Coronary artery (tissue), 2 donors: ENCODE data around the gene CFAP300.

ENCODE experiments used
- DNase-seq: peaks from one replicate; pipeline ENCODE4 v3.0.0-alpha.2; 2017; ENCODE audit warnings: low spot score
- H3K27ac ChIP-seq, 2 donors: fragments of 200-600 bp; sonication (generic); one replicate each; pipeline ENCODE4 v1.5.1; 2016 to 2019
- H3K4me3 ChIP-seq: fragments of 200-600 bp; sonication (generic); 2 replicates; pipeline ENCODE4 v1.5.1; 2016; ENCODE audit warnings: mild to moderate bottlenecking, moderate library complexity
- TF ChIP-seq, protein P1 (sequence below): fragments of 200-600 bp; sonication (generic); IDR thresholded peaks from one replicate; pipeline ENCODE4 v1.5.1; 2019; ENCODE audit warnings: antibody characterized with exemption

The CFAP300 gene

DNA sequence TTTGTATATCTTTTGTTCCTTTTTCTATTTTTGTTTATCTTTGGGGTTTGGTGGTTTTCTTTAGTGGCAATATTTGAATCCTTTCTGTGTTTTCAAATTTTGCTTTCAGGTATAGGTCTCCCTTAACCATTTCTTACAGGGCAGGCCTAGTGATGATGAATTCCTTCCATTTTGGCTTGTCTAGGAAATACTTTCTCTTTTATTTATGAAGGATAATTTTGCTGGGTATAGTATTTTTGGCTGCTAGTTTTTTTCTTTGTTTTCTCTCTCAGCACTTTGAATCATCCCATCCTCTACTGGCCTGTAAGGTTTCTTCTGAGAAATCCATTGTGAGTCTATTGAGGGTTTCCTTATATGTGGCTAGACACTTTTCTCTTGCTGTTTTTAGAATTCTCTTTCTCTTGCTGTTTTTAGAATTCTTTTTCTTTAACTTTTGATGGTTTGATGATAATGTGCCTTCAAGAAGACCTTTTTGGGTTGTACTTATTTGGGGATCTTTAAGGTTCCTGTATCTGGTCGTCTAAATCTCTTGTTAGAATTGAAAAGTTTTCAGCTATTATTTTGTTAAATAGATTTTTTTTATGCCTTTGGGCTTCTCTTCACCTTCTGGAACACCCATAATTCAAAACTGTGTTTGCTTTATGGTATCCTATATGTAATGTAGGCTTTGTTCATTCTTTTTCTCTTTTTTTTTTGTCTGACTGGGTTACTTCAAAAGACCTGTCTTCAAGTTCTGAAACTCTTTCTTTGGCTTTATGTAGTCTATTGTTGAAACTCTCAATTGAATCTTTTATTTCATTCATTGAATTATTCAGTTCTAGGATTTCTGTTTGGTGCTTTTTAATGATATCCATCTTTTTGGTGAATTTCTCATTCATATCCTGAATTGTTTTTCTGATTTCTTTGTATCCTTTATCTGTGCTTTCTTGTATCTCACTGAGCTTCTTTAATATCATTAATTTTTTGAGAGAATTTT, 24.5 kb downstream of the CFAP300 start:
- DNase-seq: no peak
- Histone ChIP-seq H3K4me3 (no peak overlapping the region), H3K27ac (no peak overlapping the region)
- TF ChIP-seq, protein P1, sequence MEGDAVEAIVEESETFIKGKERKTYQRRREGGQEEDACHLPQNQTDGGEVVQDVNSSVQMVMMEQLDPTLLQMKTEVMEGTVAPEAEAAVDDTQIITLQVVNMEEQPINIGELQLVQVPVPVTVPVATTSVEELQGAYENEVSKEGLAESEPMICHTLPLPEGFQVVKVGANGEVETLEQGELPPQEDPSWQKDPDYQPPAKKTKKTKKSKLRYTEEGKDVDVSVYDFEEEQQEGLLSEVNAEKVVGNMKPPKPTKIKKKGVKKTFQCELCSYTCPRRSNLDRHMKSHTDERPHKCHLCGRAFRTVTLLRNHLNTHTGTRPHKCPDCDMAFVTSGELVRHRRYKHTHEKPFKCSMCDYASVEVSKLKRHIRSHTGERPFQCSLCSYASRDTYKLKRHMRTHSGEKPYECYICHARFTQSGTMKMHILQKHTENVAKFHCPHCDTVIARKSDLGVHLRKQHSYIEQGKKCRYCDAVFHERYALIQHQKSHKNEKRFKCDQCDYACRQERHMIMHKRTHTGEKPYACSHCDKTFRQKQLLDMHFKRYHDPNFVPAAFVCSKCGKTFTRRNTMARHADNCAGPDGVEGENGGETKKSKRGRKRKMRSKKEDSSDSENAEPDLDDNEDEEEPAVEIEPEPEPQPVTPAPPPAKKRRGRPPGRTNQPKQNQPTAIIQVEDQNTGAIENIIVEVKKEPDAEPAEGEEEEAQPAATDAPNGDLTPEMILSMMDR: no peak

DNA sequence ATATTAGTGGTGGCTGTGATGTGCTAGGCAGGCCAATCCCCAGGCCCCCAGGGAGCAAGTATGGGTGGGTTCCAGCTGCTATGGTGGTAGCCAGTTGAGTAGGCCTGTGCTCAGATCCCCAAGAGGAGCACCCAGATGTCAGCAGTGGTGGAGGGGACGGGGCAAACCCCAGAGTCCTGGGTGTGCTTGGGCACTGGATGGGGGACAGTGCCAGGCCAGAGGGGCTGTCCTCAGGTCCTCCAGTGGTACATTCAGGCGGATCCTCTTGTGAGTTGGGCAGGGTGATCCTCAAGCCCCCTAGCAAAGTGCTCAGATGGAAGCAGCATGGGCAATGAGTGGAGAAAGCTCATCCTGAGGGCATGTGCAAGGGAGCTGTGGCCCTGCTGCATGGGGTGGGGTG, 26.0 kb downstream of the CFAP300 start:
- Histone ChIP-seq H3K27ac (no peak overlapping the region), H3K4me3 (no peak overlapping the region)
- DNase-seq: no peak
- TF ChIP-seq, protein P1: no peak

DNA sequence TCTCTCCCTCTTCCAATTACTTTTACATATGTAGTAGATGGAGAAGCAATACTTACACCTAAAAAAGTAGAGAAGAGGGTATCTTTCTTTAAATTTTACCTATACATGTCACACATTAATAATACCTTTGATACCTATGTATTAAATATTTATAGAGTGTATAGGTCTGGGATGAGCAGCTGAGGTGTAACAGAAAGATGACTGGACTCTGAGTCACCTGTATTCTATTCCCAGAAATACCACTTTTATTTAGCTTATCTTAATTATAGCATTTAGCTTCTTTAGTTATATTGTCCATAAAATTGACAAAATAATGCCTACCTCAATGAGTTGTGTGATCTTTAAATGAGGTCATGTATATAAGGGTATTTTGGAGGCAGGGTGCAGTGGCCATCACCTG, 32.4 kb downstream of the CFAP300 start:
- DNase-seq: no peak
- TF ChIP-seq, protein P1: no peak
- Histone ChIP-seq H3K27ac (no peak overlapping the region), H3K4me3 (no peak overlapping the region)

DNA sequence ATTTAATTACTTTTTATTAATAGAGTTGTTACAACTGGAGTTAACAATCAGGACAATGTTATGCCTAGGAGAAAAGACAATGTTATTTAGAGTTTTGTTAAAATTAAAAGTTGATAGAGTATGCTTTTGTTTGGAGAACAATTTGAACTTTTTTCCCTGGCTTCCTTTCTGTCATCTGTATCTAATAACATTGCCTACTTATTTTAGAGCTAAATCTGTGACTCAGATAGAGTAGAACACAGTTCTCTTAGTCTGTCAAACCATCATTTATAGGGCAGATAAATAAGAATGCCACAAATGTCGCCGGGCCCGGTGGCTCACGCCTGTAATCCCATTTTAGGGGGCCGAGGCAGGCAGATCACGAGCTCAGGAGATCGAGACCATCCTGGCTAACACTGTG, 34.1 kb downstream of the CFAP300 start:
- DNase-seq: no peak
- H3K4me3 ChIP-seq: no peak overlapping the region
- no peak overlapping the region for H3K27ac ChIP-seq
- TF ChIP-seq, protein P1: no peak

DNA sequence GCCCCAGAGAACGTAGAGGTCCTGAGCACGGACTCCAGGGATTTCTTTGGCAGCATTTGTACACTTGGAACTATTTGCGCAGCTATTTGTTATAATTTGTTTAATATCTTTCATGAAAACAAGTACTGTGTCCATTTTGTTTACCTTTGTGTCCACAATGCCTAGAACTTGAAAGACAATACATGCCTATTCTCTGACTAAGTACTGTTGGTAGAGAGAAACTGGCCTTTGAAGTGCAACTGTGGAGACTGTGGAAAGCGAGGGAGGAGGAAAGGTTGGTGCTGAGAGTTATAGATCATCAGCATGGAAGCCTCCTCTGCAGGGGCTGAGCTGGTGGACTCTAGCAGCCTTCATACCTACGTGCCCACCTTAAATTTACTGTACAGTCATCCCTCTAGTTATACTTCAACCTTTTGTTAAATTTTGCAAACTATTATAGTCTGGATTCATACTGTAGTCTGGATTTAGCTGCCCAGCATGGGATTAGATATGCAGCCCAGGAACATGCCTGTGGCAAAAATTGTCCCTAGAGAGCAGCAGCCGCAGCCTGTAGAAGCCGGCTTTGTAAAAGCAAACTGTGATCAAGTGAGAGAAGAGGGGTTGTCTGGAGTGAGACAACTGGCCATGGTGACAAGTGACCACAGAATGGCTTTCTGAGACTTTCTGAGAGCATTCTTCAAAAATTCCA, 38.8 kb downstream of the CFAP300 start:
- TF ChIP-seq, protein P1: no peak
- Histone ChIP-seq H3K27ac (no peak overlapping the region), H3K4me3 (no peak overlapping the region)

DNA sequence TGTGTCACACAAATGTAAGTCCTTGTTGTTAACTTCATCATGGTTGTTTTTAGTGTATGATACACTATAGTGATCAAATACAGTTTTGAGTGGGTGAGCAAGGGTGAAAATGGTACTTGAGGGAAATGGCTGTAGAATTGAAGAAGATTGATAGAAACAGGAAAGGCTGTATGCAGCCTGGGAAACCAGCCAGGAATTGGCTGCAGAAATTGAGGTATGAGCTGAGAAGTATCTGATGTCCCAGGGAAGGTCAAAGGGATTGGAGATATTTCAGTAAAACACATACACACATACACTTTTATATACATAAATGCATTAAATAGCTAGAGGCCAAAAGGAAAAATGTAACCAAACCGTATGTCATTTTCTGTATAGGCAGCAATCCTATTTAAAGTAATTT, 49.9 kb downstream of the CFAP300 start:
- DNase-seq: no peak
- Histone ChIP-seq H3K27ac (no peak overlapping the region), H3K4me3 (no peak overlapping the region)
- TF ChIP-seq, protein P1: no peak

More for the DNA sequence above, 38.8 kb downstream of the CFAP300 start:
- no peak for DNase-seq
